ENCODE results near the gene TMEM35B. TPM values are rescaled to one million over a fixed set of nuclear protein-coding genes. Genes with fewer than 3 reads are reported as not detected.

Gene TMEM35B
- polyA plus RNA-seq, 3 donors = 26.7 to 55.1 (median 51.8) TPM

Other genes starting within 250 kb of the TMEM35B start
- under 1 TPM in 2 of 3 donors, not detected in 1; 0.06 to 0.07 TPM for gene GJB5, start 230.3 kb downstream of the TMEM35B start, polyA plus RNA-seq
- gene GJB4, start 225.6 kb downstream of the TMEM35B start, polyA plus RNA-seq = not detected
- gene GJB3, start 204.1 kb downstream of the TMEM35B start, polyA plus RNA-seq = under 1 TPM in 2 of 3 donors, not detected in 1; 0.02 to 0.39 TPM
- 10 to 100 TPM in 2 of 3 donors, 1 to 10 TPM in 1; 5.9 to 68.1 (median 19.5) TPM for gene GJA4, start 192.3 kb downstream of the TMEM35B start, polyA plus RNA-seq
- gene SMIM12, start 125.6 kb downstream of the TMEM35B start, polyA plus RNA-seq = 10 to 100 TPM; 21.8 to 59.6 (median 23.8) TPM
- under 1 TPM; 0.22 to 0.36 (median 0.28) TPM for gene DLGAP3, start 55.7 kb downstream of the TMEM35B start, polyA plus RNA-seq
- 1 to 10 TPM; 3.9 to 7.6 (median 5.0) TPM for gene ZMYM6, start 46.6 kb upstream of the TMEM35B start, polyA plus RNA-seq
- 1 to 10 TPM; 1.5 to 3.6 (median 1.8) TPM for gene ZMYM1, start 94.0 kb upstream of the TMEM35B start, polyA plus RNA-seq
- gene SFPQ, start 207.8 kb upstream of the TMEM35B start, polyA plus RNA-seq = 100 to 1,000 TPM in 2 of 3 donors, 10 to 100 TPM in 1; 70.3 to 186 (median 169) TPM